BJ (cell line): Measurements from ENCODE around the gene GPR37. TPM values are rescaled to one million over a fixed set of nuclear protein-coding genes. Genes with fewer than 3 reads are reported as not detected.

Source experiments
- CTCF ChIA-PET: fragments of 350-600 bp; formaldehyde crosslinking; extraction: SDS; loops from one replicate; lab custom pipeline; 2021; ENCODE audit warnings: antibody characterized with exemption, inconsistent platforms; lab: Yijun Ruan, JAX
- POLR2A ChIA-PET: fragments of 300-600 bp; sonication (Branson Sonifier 250); formaldehyde crosslinking; extraction: SDS; loops from one replicate; lab custom pipeline; 2021; ENCODE audit warnings: antibody characterized with exemption; lab: Charles Lee
- DNase-seq: peaks from one replicate; pipeline ENCODE4 v3.0.0-alpha.2; 2011; ENCODE audit warnings: low read depth
- H3K27me3 ChIP-seq: 2 replicates; pipeline ENCODE4 v1.6.0; 2011; ENCODE audit warnings: low read length; ENCODE audit not compliant: control insufficient read depth, insufficient read depth
- H3K36me3 ChIP-seq: 2 replicates; pipeline ENCODE4 v1.5.1; 2011; ENCODE audit warnings: low read length; ENCODE audit not compliant: control insufficient read depth, insufficient read depth
- H3K4me3 ChIP-seq: 2 replicates; pipeline ENCODE4 v1.5.1; 2011; ENCODE audit warnings: low read depth, mild to moderate bottlenecking, control low read depth, low read length
- polyA plus RNA-seq: library from polyadenylated mRNA; depleted of rRNA; stranded (reverse); fragments of >200 nt; gene quantifications from 2 replicates; pipeline ENCODE4 v1.2.3, GENCODE V29; 2011
- TF ChIP-seq, protein P1 (sequence below): IDR thresholded peaks from 2 replicates; pipeline ENCODE4 v1.5.1; 2011; ENCODE audit warnings: low read depth, mild to moderate bottlenecking, control low read depth, inconsistent platforms, low read length, moderate library complexity; ENCODE audit not compliant: insufficient read depth

GPR37 gene
- polyA plus RNA-seq, 1 experiment: 0.25 TPM

DNA sequence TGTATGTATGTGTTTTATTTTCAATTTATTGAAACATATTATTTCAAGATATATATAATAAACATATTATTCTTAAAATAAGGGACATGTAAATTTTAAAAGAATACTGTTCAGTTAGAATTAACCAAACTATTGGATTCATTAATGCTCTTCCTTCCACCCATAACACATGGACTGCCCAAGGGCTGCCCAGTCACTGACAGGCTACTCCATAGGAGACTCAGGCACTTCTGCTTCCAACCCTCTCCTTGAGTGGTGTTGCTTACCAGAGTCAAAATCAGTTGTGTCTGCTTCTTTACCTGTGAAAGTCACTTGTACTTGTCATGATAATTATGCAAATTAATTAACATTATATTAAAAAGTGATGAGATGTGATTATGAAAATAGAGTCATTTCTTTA is 9.8 kb upstream of the GPR37 start:
- H3K4me3 ChIP-seq: no peak overlapping the region
- ChIA-PET CTCF (interaction anchor here (1.7 kb wide), 1 partner anchor 9 kb away, joined by 13 read pairs; no protein-coding TSS in a partner anchor), POLR2A (no interaction called here)
- H3K27me3 ChIP-seq: no peaks in the 10 kb centered on the region
- TF ChIP-seq, protein P1, sequence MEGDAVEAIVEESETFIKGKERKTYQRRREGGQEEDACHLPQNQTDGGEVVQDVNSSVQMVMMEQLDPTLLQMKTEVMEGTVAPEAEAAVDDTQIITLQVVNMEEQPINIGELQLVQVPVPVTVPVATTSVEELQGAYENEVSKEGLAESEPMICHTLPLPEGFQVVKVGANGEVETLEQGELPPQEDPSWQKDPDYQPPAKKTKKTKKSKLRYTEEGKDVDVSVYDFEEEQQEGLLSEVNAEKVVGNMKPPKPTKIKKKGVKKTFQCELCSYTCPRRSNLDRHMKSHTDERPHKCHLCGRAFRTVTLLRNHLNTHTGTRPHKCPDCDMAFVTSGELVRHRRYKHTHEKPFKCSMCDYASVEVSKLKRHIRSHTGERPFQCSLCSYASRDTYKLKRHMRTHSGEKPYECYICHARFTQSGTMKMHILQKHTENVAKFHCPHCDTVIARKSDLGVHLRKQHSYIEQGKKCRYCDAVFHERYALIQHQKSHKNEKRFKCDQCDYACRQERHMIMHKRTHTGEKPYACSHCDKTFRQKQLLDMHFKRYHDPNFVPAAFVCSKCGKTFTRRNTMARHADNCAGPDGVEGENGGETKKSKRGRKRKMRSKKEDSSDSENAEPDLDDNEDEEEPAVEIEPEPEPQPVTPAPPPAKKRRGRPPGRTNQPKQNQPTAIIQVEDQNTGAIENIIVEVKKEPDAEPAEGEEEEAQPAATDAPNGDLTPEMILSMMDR: no peak
- no peaks in the 10 kb centered on the region for H3K36me3 ChIP-seq
- DNase-seq: no peak

DNA sequence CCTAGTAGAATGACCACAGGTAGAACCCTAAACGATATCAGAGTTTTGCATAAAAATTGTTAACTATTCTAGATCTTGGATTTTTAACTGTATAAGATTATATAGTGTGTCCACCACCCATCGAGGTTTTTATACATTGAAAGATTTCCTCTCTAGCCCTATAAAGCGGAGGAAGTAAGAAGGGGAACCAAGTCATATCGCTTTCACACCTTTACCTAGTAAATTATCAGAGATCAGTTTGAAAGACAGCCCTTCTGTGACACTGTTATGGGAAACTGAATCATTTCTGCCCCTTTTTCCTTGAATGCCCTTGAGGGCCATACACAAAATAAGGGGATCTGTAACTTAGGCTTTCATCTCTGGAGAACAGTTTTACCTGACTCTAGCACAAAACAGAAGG is 8.3 kb upstream of the GPR37 start:
- Histone ChIP-seq H3K36me3 (no peaks in the 10 kb centered on the region), H3K27me3 (no peaks in the 10 kb centered on the region), H3K4me3 (no peak overlapping the region)
- POLR2A ChIA-PET: no interaction called here
- TF ChIP-seq, protein P1: no peak
- no peak for DNase-seq
- CTCF ChIA-PET: no interaction called here

DNA sequence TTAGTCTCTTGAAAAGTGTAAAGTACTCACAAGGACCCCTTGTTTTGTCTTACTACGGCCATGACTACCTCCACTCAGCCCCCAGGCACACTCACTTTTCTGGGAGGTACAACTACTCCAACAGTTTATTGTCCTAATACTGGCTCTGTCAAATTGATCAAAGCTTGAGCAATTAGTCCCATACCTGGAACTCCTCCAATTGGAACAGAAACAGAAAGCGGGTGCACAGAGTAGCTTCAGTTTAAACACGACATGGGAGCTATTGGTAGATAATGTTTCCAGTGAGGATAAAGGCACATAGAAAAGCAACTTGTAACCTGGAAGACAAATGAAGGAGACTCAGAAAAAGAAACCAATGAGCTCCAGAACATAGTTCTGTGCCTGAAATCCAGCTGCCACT is 7.7 kb upstream of the GPR37 start:
- Histone ChIP-seq H3K4me3 (no peak overlapping the region), H3K27me3 (no peaks in the 10 kb centered on the region), H3K36me3 (no peaks in the 10 kb centered on the region)
- POLR2A ChIA-PET: no interaction called here
- CTCF ChIA-PET: no interaction called here
- DNase-seq: no peak
- TF ChIP-seq, protein P1: no peak

DNA sequence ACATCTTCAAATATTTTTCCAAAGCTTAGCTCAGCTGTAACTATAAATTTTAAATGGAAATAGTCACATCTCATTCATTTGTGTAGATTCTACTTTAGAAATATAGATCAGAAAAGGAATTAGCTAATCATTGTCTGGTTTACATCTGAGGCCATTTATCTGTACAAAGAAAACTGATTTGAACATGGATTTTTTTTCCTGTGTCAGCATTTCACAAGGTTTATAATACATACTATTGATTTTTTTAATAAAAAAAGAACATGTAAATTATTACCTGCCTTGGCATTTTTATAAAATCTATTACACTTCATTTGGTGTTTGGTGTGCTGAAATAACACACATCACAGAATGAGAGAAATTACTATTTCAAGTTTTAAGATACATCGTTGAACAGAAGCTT is 3.5 kb upstream of the GPR37 start:
- DNase-seq: no peak
- POLR2A ChIA-PET: no interaction called here
- no peaks in the 10 kb centered on the region for H3K36me3 ChIP-seq
- H3K4me3 ChIP-seq: no peak overlapping the region
- CTCF ChIA-PET: interaction anchor here (0.7 to 1.8 kb wide), 3 partner anchors 16 to 349 kb away, joined by 3 to 9 read pairs (median 3); no protein-coding TSS in a partner anchor
- TF ChIP-seq, protein P1: no peak
- peaks cover 5% of the 10 kb centered on the region for H3K27me3 ChIP-seq

DNA sequence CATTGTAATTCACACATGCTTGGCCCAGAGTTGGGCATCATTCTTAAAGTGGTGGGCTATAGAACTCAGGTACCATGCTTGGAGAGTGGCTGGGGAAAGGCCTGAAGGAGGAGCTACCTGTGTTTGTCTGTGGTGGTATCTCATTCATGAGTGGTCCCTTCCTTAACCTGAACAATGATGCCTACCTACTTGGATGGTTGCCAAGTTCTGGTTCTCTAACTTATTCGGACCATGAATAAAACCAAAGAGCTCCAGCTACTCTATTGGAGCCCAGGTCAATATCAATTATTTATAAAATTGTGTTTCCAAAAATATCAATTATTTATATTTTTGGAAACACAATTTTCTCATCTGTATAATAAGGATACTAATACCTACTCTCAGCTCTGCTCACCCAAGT is 2.9 kb upstream of the GPR37 start:
- TF ChIP-seq, protein P1: no peak
- CTCF ChIA-PET: interaction anchor here (1.2 to 1.8 kb wide), 3 partner anchors 17 to 349 kb away, joined by 3 to 9 read pairs (median 3); no protein-coding TSS in a partner anchor
- H3K27me3 ChIP-seq: peaks cover 8% of the 10 kb centered on the region
- H3K36me3 ChIP-seq: no peaks in the 10 kb centered on the region
- POLR2A ChIA-PET: no interaction called here
- H3K4me3 ChIP-seq: no peak overlapping the region
- no peak for DNase-seq
